Karpas-422 (cell line): ENCODE data around the gene MAN1B1. TPM values are rescaled to one million over a fixed set of nuclear protein-coding genes. Genes with fewer than 3 reads are reported as not detected.

Source experiments
- DNase-seq: peaks from one replicate; pipeline ENCODE4 v3.0.0-alpha.2; 2015
- H2AFZ ChIP-seq: fragments of 200-600 bp; sonication (generic); 2 replicates; pipeline ENCODE4 v1.6.1; 2014; ENCODE audit warnings: antibody characterized with exemption, low read length, mixed read lengths
- H3K27ac ChIP-seq: fragments of 200-600 bp; sonication (generic); 2 replicates; pipeline ENCODE4 v1.5.1; 2014; ENCODE audit warnings: mild to moderate bottlenecking, low read length, moderate library complexity
- H3K27me3 ChIP-seq: fragments of 200-600 bp; sonication (generic); 2 replicates; pipeline ENCODE4 v1.6.1; 2014; ENCODE audit warnings: low read length, mixed read lengths
- H3K36me3 ChIP-seq: fragments of 200-600 bp; sonication (generic); 2 replicates; pipeline ENCODE4 v1.6.1; 2014; ENCODE audit warnings: low read length, mixed read lengths; ENCODE audit not compliant: insufficient read depth
- H3K4me1 ChIP-seq: fragments of 200-600 bp; sonication (generic); 2 replicates; pipeline ENCODE4 v1.6.1; 2014; ENCODE audit warnings: mild to moderate bottlenecking, low read length, mixed read lengths
- H3K4me2 ChIP-seq: fragments of 200-600 bp; sonication (generic); 2 replicates; pipeline ENCODE4 v1.6.1; 2014; ENCODE audit warnings: low read length, low read depth, mild to moderate bottlenecking; ENCODE audit not compliant: poor library complexity, severe bottlenecking
- H3K4me3 ChIP-seq: fragments of 200-600 bp; sonication (generic); 2 replicates; pipeline ENCODE4 v1.5.1; 2014; ENCODE audit warnings: mild to moderate bottlenecking, antibody characterized with exemption, low read length, mixed read lengths
- H3K79me2 ChIP-seq: fragments of 200-600 bp; sonication (generic); 2 replicates; pipeline ENCODE4 v1.6.1; 2014; ENCODE audit warnings: mild to moderate bottlenecking, low read length, mixed read lengths
- H3K9ac ChIP-seq: fragments of 200-600 bp; sonication (generic); 2 replicates; pipeline ENCODE4 v1.6.0; 2014; ENCODE audit warnings: low read length
- H3K9me2 ChIP-seq: fragments of 200-600 bp; sonication (generic), shearing (Covaris generic); replicated peaks from 2 replicates; pipeline ENCODE4 v1.6.0; 2014; ENCODE audit warnings: mild to moderate bottlenecking, low read length, moderate library complexity; ENCODE audit not compliant: insufficient read depth
- H3K9me3 ChIP-seq: fragments of 300-700, 200-600 bp; sonication (generic); 2 replicates; pipeline ENCODE4 v1.6.1; 2014; ENCODE audit warnings: low read length, mixed read lengths
- H4K20me1 ChIP-seq: fragments of 200-600 bp; sonication (generic); 2 replicates; pipeline ENCODE4 v1.6.1; 2014; ENCODE audit warnings: mild to moderate bottlenecking, antibody characterized with exemption, low read length, low read depth; ENCODE audit not compliant: insufficient read depth
- total RNA-seq: library from RNA; depleted of rRNA; stranded (reverse); fragments of >200 nt; shearing (Covaris generic); gene quantifications from 2 replicates; pipeline ENCODE4 v1.2.3, GENCODE V29; 2014; ENCODE audit warnings: low replicate concordance

Gene MAN1B1
- total RNA-seq, 1 experiment from 2014 or later = 28.9 TPM

DNA sequence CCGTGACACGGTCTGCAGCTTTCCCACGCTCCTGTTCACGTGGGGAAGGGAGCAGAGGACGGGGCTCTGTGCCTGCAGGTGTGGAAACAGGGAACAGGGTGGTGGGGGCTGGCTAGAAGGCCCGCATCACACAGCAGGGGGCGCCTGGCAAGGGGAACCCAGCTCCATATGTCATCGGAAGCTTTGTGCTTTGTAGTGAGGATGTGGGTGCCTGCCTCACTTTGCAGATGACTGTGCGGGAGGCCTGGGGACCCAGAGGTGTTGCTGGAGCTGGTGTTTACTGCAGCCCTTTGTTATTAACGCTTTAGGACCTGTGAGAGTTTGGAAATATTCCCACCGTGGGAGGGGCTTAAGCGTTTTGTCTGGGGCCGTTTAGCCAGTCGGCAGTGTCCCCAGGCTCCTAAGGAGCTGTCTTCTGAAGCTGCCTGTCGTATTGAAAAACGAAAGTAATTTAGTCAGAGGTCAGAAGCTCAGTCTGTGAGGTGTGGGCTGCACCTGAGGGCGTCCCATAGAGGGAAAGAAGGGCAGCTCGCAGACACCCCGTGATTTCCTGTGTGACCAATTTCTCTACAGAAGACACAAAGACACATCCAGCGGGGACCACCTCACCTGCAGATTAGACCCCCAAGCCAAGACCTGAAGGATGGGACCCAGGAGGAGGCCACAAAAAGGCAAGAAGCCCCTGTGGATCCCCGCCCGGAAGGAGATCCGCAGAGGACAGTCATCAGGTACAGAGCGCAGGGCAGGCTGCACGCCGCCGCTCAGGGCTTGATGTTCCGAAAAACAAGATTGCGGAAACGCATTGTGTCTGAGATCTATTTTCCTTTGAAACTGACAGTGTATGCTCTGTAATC, 9.1 kb downstream of the MAN1B1 start:
- Histone ChIP-seq H3K79me2 (no peaks in the 10 kb centered on the region), H3K4me3 (no peak overlapping the region), H2AFZ (no peak overlapping the region), H3K27ac (no peak overlapping the region), H3K4me1 (no peaks in the 10 kb centered on the region), H3K9me3 (no peaks in the 10 kb centered on the region), H3K36me3 (peaks cover 12% of the 10 kb centered on the region), H4K20me1 (no peaks in the 10 kb centered on the region), H3K27me3 (no peaks in the 10 kb centered on the region), H3K9me2 (no peaks in the 10 kb centered on the region), H3K4me2 (no peak overlapping the region), H3K9ac (no peak overlapping the region)
- peak; percentile 58 for DNase-seq

DNA sequence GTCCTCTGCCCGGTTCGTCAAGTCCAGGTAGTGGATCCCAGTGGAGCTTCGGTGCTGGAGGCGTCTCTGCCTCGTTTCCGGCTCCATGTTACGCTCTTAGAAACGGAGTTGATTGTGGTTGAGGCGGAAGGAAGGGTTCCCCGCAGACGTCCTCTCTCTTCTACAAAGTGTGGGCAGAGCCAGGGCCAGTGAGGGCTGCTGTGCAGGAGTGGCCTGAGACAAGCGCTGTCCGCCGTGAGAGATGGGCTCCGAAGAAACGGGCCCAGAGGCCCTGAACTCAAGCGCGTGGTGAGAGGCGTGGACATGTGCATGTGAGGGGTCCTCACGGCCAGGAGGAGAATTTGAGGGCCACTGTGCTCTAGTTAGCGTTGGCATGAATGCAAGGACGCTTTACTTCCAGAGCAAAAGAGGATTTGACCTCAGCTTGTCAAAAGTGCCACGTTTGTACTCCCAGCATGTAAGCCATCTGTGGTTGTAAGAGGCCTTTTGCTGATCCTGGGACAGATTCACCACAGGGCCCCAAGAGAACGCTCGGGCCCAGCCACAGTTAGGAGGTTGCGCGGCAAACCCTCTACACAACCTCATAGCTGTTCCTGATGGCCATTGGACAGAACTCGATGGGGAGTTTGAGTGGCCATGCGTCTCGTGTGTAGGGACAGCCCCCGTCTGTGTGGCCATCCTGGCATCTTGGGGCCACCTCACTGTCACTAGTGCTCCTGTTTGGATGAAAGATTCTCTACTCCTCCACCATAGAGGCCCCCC, 10.2 kb downstream of the MAN1B1 start:
- H3K4me2 ChIP-seq = no peak overlapping the region
- no peak overlapping the region for H3K4me3 ChIP-seq
- no peaks in the 10 kb centered on the region for H3K27me3 ChIP-seq
- H3K36me3 ChIP-seq = peaks cover 23% of the 10 kb centered on the region
- H3K27ac ChIP-seq = no peak overlapping the region
- H2AFZ ChIP-seq = no peak overlapping the region
- H4K20me1 ChIP-seq = no peaks in the 10 kb centered on the region
- DNase-seq = no peak
- no peak overlapping the region for H3K9ac ChIP-seq
- H3K9me2 ChIP-seq = no peaks in the 10 kb centered on the region
- H3K9me3 ChIP-seq = peaks cover under 1% of the 10 kb centered on the region; the same call in 1 of the 2 replicates
- H3K79me2 ChIP-seq = no peaks in the 10 kb centered on the region
- no peaks in the 10 kb centered on the region for H3K4me1 ChIP-seq

DNA sequence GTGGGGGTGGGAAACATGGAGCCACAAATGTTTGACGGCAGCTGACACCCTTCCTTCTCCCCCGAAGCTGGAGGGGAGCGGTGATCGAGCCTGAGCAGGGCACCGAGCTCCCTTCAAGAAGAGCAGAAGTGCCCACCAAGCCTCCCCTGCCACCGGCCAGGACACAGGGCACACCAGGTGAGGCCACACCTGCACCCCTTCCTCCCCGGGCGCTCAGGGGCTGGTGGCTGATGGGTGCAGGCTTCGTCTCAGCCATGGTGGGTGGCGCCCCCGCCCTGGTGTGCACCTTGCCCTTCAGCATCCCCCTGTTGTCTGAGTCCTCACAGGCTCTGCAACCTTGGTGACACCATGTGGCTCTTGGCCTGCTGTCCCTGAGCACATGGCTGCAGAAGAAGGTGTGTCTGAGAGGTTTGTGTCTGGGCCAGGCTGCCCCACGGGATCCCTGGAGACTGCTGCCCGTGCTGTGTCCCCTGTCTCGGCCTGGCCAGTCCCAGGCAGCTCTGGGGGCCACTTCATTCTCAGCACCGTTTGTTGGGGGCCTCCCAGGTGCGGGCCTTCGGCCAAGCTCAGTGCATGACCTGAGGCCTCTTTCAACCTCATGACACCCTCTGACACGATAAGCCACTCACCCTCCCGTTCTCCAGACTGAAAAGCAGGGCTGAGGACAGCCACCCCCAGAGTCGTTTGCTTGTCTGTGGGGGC, 11.1 kb downstream of the MAN1B1 start:
- no peak for DNase-seq
- Histone ChIP-seq H3K27ac (no peak overlapping the region), H4K20me1 (no peaks in the 10 kb centered on the region), H2AFZ (no peak overlapping the region), H3K27me3 (no peaks in the 10 kb centered on the region), H3K9ac (no peak overlapping the region), H3K4me1 (no peaks in the 10 kb centered on the region), H3K4me2 (no peak overlapping the region), H3K9me3 (peaks cover 3% of the 10 kb centered on the region; the same call in 1 of the 2 replicates), H3K36me3 (peaks cover 33% of the 10 kb centered on the region), H3K79me2 (no peaks in the 10 kb centered on the region), H3K4me3 (no peak overlapping the region), H3K9me2 (no peaks in the 10 kb centered on the region)

GRCh38 chr9:137099231-137099630, 12.4 kb downstream of the MAN1B1 start:
- Histone ChIP-seq H3K79me2 (no peaks in the 10 kb centered on the region), H3K4me1 (no peaks in the 10 kb centered on the region), H3K27me3 (no peaks in the 10 kb centered on the region), H3K4me2 (no peak overlapping the region), H3K27ac (no peak overlapping the region), H3K9me2 (no peaks in the 10 kb centered on the region), H3K36me3 (peaks cover 44% of the 10 kb centered on the region), H4K20me1 (no peaks in the 10 kb centered on the region), H2AFZ (no peak overlapping the region), H3K4me3 (no peak overlapping the region), H3K9me3 (peaks cover 3% of the 10 kb centered on the region; the same call in 1 of the 2 replicates), H3K9ac (no peak overlapping the region)
- DNase-seq = no peak

DNA sequence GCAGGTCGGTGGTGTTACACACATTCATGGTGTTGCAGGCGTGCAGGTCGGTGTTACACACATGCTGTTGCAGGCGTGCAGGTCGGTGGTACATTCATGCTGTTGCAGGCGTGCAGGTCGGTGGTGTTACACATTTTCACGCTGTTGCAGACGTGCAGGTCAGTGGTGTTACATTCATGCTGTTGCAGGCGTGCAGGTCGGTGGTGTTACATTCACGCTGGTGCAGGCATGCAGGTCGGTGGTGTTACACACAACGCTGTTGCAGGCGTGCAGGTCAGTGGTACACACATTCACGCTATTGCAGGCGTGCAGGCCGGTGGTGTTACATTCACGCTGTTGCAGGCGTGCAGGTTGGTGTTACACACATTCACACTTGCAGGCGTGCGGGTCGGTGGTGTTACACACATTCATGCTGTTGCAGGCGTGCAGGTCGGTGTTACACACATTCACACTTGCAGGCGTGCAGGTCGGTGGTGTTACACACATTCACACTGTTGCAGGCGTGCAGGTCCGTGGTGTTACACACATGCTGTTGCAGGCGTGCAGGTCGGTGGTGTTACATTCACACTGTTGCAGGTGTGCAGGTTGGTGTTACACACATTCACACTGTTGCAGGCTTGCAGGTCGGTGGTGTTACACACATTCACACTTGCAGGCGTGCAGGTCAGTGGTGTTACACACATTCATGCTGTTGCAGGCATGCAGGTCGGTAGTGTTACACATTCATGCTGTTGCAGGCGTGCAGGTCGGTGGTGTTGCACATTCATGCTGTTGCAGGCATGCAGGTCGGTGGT, 16.6 kb downstream of the MAN1B1 start:
- H3K4me3 ChIP-seq = no peak overlapping the region
- no peak overlapping the region for H2AFZ ChIP-seq

GRCh38 chr9:137105814-137106661, 19.3 kb downstream of the MAN1B1 start:
- Histone ChIP-seq H4K20me1 (0 out of 2 replicates have a peak, but pooled peaks cover 3% of the 10 kb centered on the region), H3K27ac (no peak overlapping the region), H3K9me3 (peaks cover 3% of the 10 kb centered on the region; the same call in 1 of the 2 replicates), H3K4me2 (no peak overlapping the region), H3K9me2 (no peaks in the 10 kb centered on the region), H3K4me1 (no peaks in the 10 kb centered on the region), H2AFZ (no peak overlapping the region), H3K4me3 (no peak overlapping the region), H3K27me3 (no peaks in the 10 kb centered on the region), H3K36me3 (peaks cover 30% of the 10 kb centered on the region), H3K79me2 (no peaks in the 10 kb centered on the region), H3K9ac (no peak overlapping the region)
- no peak for DNase-seq

More for the DNA sequence above, 16.6 kb downstream of the MAN1B1 start:
- H3K27ac ChIP-seq = no peak overlapping the region
- H3K79me2 ChIP-seq = no peaks in the 10 kb centered on the region
- no peaks in the 10 kb centered on the region for H3K27me3 ChIP-seq
- H3K36me3 ChIP-seq = peaks cover 44% of the 10 kb centered on the region
- H3K4me2 ChIP-seq = no peak overlapping the region
- H3K4me1 ChIP-seq = no peaks in the 10 kb centered on the region
- no peaks in the 10 kb centered on the region for H3K9me2 ChIP-seq
- DNase-seq = no peak
- no peaks in the 10 kb centered on the region for H4K20me1 ChIP-seq
- H3K9ac ChIP-seq = no peak overlapping the region
- H3K9me3 ChIP-seq = peaks cover 3% of the 10 kb centered on the region; the same call in 1 of the 2 replicates

DNA sequence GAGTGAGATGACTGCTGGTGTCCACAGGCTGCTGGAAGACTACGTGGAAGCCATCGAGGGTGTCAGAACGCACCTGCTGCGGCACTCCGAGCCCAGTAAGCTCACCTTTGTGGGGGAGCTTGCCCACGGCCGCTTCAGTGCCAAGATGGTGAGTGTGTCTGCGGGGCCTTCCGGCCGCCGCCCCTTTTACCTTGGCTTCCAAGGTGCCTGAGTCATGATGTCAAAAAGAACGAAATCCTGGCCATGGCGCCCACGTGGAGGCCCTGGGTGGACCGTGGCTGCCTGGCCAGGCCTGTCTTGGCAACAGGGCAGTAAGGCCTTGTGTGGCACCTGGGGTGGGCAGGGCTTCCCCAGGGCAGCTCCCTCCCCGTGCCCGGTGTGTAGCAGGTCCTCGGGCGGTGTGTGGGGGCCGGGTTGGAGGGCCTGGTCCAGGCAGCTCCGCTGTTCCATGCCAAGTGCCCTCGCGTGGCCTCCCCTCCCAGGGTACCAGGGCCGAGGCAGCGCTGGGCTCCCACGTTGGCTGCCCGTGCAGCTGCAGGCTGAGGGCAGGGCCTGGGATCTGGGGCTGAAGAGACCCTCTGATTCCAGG, 20.0 kb downstream of the MAN1B1 start:
- Histone ChIP-seq H3K9me3 (peaks cover 3% of the 10 kb centered on the region; the same call in 1 of the 2 replicates), H3K27ac (no peak overlapping the region), H3K4me1 (no peaks in the 10 kb centered on the region), H3K79me2 (no peaks in the 10 kb centered on the region), H3K4me3 (no peak overlapping the region), H2AFZ (no peak overlapping the region), H3K9ac (no peak overlapping the region), H4K20me1 (0 out of 2 replicates have a peak, but pooled peaks cover 3% of the 10 kb centered on the region), H3K4me2 (no peak overlapping the region), H3K36me3 (peaks cover 23% of the 10 kb centered on the region), H3K27me3 (no peaks in the 10 kb centered on the region), H3K9me2 (no peaks in the 10 kb centered on the region)
- no peak for DNase-seq
